ENCODE results near the gene MSGN1. TPM values are rescaled to one million over a fixed set of nuclear protein-coding genes. Genes with fewer than 3 reads are reported as not detected.
A peak's percentile ranks its signal among the peaks of the same experiment; 100 is the strongest.

The MSGN1 gene
- total RNA-seq, 1 donor from 2014 or later: not detected

GRCh38 chr2:17827785-17828184, 11.5 kb downstream of the MSGN1 start:
- peaks cover 2% of the 10 kb centered on the region for H3K4me1 Mint-ChIP-seq (ENCODE audit: unreplicated experiment)
- no peaks in the 10 kb centered on the region for H3K36me3 Mint-ChIP-seq (ENCODE audit: low read depth, unreplicated experiment)
- no peak for TF ChIP-seq CTCF (IDR thresholded peaks at IDR 0.05; ENCODE audit: unreplicated experiment)
- H3K9me3 Mint-ChIP-seq (ENCODE audit: unreplicated experiment): no peaks in the 10 kb centered on the region
- peaks cover 2% of the 10 kb centered on the region for H3K27me3 Mint-ChIP-seq (ENCODE audit: unreplicated experiment)
- no peak overlapping the region for H3K27ac Mint-ChIP-seq (ENCODE audit: unreplicated experiment)
- no peak overlapping the region for H3K4me3 Mint-ChIP-seq (ENCODE audit: unreplicated experiment)
- DNase-seq (ENCODE audit: low spot score): no peak

- TF ChIP-seq CTCF (IDR thresholded peaks at IDR 0.05; ENCODE audit: unreplicated experiment): peak; percentile 85
- Mint-ChIP-seq H3K9me3 (ENCODE audit: unreplicated experiment) (no peaks in the 10 kb centered on the region), H3K4me1 (ENCODE audit: unreplicated experiment) (peaks cover 2% of the 10 kb centered on the region), H3K27me3 (ENCODE audit: unreplicated experiment) (peaks cover 2% of the 10 kb centered on the region), H3K4me3 (ENCODE audit: unreplicated experiment) (no peak overlapping the region), H3K27ac (ENCODE audit: unreplicated experiment) (no peak overlapping the region), H3K36me3 (ENCODE audit: low read depth, unreplicated experiment) (no peaks in the 10 kb centered on the region)
- peak; percentile 95 for DNase-seq (ENCODE audit: low spot score)
These were observed 14.1 kb downstream of the MSGN1 start for GRCh38 chr2:17830053-17831034.

- no peak overlapping the region for H3K4me3 Mint-ChIP-seq (ENCODE audit: unreplicated experiment)
These were observed 19.3 kb downstream of the MSGN1 start for GRCh38 chr2:17835516-17835915.

GRCh38 chr2:17839959-17840358, 23.7 kb downstream of the MSGN1 start:
- Mint-ChIP-seq H3K36me3 (ENCODE audit: low read depth, unreplicated experiment) (no peaks in the 10 kb centered on the region), H3K27me3 (ENCODE audit: unreplicated experiment) (no peaks in the 10 kb centered on the region), H3K4me3 (ENCODE audit: unreplicated experiment) (no peak overlapping the region), H3K9me3 (ENCODE audit: unreplicated experiment) (no peaks in the 10 kb centered on the region), H3K4me1 (ENCODE audit: unreplicated experiment) (no peaks in the 10 kb centered on the region), H3K27ac (ENCODE audit: unreplicated experiment) (no peak overlapping the region)
- no peak for TF ChIP-seq CTCF (IDR thresholded peaks at IDR 0.05; ENCODE audit: unreplicated experiment)
- no peak for DNase-seq (ENCODE audit: low spot score)

More at GRCh38 chr2:17835516-17835915, 19.3 kb downstream of the MSGN1 start:
- no peak overlapping the region for H3K27ac Mint-ChIP-seq (ENCODE audit: unreplicated experiment)
- DNase-seq (ENCODE audit: low spot score): no peak
- H3K36me3 Mint-ChIP-seq (ENCODE audit: low read depth, unreplicated experiment): no peaks in the 10 kb centered on the region
- no peak for TF ChIP-seq CTCF (IDR thresholded peaks at IDR 0.05; ENCODE audit: unreplicated experiment)
- H3K9me3 Mint-ChIP-seq (ENCODE audit: unreplicated experiment): no peaks in the 10 kb centered on the region
- no peaks in the 10 kb centered on the region for H3K27me3 Mint-ChIP-seq (ENCODE audit: unreplicated experiment)
- H3K4me1 Mint-ChIP-seq (ENCODE audit: unreplicated experiment): peaks cover 2% of the 10 kb centered on the region

GRCh38 chr2:17843457-17843856, 27.2 kb downstream of the MSGN1 start:
- Mint-ChIP-seq H3K27ac (ENCODE audit: unreplicated experiment) (no peak overlapping the region), H3K27me3 (ENCODE audit: unreplicated experiment) (no peaks in the 10 kb centered on the region), H3K4me1 (ENCODE audit: unreplicated experiment) (no peaks in the 10 kb centered on the region), H3K36me3 (ENCODE audit: low read depth, unreplicated experiment) (no peaks in the 10 kb centered on the region), H3K4me3 (ENCODE audit: unreplicated experiment) (no peak overlapping the region), H3K9me3 (ENCODE audit: unreplicated experiment) (no peaks in the 10 kb centered on the region)
- no peak for DNase-seq (ENCODE audit: low spot score)
- TF ChIP-seq CTCF (IDR thresholded peaks at IDR 0.05; ENCODE audit: unreplicated experiment): no peak

All from endothelial cell (in vitro differentiated cells).